ENCODE data around the gene NUP214.
"Not testable (repeated sequence)": the region's sequence is repeated elsewhere in the genome, so short reads cannot be mapped to it uniquely, and the experiment has no call there.

NUP214 gene

DNA sequence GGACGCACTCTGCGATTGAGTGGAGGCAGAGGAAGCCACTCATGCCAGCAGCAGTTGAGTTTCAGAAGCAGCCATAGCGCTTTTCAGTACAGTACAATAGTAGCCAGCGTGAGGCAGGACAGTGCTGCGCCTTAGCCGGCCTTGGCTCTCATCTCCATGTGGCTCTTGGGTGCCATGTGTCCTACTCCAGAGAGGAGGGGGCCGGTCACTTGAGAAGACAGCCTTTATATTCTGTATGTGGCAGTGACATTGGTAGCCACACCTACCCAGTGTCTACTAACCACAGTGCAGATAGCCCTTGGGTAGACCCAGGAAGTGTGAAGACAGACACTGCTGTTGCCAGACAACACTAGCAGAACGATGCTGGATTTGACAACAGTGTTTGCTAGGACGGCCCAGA, 108.6 kb downstream of the NUP214 start:
- no peak for DNase-seq (ENCODE audit: low spot score)

DNA sequence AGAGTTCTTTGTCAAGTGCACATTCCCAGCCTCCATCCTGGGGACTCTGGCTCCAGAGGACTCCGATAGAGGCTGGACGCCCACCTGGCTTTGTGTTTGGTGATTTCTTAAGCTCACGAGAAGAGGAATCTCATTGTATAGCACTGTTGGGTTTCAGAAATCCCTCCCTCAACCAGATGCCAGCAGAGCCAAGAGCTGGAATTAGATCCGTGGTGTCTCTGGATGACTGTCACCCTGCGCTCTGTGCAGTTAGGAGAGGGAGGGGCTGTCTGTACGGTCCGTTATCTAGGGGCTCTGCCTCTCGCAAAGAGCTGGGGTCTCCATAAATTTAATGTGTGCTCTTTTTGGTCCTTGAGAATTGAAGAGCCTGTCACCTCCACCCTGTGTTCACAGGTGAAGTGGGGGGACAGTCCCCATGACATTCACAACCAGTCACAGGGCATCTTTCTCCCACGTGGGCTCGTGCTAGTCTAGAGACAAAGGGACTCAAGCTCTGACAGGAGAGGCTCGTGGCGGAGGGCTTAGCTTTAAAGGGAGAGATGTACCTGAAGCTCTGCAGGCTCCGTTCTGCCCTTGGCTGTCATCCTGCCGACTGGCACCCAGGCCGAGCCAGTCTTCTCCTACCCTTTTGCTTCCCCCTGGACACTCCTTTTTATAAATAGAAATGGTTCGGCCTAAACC, 109.6 kb downstream of the NUP214 start:
- no peak for DNase-seq (ENCODE audit: low spot score)

DNA sequence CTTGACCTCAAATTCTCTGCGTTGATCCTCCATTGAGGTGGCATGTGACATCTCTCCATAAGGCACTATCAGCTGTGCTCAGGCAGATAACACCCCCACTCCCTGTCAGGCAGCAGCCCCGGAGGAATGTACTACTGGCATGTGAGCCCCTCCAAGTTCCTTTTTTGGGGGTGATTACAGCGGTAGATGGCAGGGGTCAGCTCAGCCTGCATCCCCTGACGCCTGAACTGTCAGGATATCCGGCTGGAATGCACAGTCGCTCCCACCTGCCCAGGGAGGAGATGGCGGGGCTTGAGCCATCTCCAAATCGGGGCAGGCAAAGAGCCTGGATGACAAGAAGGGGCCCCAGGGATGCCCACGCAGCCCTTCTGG, 110.1 kb downstream of the NUP214 start:
- no peak for DNase-seq (ENCODE audit: low spot score)

DNA sequence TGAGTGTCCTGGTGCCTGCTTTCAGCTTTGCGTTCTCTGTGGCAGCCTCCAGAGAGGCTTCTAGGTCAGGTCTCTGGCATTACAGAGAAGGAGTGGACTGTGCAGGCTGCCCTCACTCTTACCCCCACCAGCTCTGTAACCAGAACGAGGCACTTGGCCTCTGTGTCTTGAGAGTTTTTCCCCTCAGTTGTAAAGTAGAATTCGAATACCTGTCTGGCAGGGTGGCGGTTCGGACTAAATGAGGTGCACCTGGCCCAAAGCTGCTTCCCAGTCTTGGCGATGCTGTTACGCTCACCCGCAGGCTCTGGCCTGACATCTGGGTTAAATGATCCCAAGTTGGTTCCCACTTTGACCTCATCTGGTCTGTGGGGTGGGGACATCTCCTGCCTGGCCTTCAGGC, 110.8 kb downstream of the NUP214 start:
- no peak for DNase-seq (ENCODE audit: low spot score)

DNA sequence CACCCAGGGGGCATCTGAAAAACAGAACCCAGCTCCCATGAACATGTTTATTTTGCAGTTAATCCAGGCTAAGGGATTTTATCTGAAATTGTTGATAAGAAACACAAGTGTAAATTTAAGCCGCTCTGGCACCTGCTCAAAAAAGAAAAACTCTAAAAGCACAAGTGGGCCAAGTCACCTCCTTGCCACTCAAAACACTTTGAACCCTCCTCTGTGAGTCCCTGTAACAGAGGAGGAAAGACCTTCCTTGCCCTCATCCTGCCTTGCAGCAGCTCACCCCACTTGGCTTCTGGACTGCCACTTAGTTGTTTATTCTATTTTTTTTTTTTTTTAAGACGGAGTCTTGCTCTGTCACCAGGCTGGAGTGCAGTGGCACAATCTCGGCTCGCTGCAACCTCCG, 111.4 kb downstream of the NUP214 start:
- DNase-seq (ENCODE audit: low spot score): no peak

DNA sequence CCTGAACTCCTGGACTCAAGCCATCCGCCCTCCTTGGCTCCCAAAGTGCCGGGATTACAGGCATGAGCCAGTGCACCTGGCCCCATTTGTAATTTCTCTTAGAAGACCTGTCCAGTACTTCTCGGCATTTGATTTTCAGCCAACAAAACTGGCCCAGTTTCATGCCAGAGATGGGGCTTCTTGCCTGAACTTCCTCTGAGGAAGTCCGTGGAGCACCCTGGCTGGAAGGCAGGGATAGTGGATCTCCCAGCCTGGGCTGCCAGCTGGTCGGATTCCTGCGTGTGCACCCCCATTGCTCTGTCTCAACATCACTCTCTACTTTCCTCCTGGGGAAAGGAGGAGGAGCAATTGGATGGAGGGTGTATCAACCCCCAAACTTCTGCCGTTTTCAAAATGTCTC, 111.9 kb downstream of the NUP214 start:
- DNase-seq (ENCODE audit: low spot score): no peak

DNA sequence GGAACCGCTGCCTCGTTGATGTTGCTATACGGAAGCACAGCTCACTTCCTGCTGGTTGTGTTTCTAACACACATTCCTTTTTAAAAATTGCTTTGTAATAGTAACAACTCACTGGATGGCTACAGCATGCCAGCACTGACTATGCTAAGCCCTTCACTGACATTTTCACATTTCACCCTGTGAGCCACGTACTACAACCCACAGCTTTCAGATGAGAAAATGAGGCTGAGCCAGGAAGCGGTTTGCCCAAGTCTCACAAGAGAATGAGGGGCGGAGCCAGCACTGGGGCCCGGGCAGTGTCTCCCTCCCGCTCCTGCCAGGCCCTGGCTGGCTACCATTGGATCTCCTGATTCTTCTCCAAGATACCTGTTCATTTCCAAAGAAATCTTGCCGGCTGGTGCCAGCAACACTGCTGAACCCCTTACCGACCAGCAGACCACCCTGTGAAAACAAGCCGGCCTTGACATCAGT, 112.6 kb downstream of the NUP214 start:
- peak; percentile 85 for DNase-seq (ENCODE audit: low spot score)

DNA sequence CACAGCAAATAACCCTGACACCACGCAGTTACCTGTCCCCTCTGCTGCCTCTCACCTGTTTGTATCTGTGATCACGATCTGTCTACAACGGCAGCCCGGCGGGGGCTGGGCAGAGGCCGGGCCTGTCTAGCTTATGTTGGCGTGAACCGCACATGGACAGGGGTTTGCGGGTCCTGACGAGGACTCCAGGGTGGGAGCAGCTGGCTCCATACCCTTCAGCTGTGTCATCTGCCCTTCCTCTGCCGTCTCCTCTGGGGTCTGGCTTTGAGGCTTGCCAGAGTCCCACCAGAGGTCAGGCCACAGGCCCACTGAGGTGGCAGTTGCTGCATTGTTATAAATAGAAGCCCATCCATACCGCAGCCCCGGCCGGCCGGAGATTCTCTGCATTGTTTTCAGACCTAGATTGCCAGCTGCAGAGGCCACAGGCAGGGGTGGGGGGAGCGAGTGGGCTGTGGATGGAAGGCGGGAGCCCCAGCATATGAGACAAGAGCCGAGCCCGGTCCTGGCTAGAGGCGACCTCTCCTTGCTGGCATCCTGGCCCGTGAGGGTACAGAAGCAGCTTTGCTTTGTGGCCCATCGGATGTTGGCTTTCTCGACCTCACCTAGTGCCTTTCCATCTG, 113.1 kb downstream of the NUP214 start:
- DNase-seq (ENCODE audit: low spot score): no peak

DNA sequence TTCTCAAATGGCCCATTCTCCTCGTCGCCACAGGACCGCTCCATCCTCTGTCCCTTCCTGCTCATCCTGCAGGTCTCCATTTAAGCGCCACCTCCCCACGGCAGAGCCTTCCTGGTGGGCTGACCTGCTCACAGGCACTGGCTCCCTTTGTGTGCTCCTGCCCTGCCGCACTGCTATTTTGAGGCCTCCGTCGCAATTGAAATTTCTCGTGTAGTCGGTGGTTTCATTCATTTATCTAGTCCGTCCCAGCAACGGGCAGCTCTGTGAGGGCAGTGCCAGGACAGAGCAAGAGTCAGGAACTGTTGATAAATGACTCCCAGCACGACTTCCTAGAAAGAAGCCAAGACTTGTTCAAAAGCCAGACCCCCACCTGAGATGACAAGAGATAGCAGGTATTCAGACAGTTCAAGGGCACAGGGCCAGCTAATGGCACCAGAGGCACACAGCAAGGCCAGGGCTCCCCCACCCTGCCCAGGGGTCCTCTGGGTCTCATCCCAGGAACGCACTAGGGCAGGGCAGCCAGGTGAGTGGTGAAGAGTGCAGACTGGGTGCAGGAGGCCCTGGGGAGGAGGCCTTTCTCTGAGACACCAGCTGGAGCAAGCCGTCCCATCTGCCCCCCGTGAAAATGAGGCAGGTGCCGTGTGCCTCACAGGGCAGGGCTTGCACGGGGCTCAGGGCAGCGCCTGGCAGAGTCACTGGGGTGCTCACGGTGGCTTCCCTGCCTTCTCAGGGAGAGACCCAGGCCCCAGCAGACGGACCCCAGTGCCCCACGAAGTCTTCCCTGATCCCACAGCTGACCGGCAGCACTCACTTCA, 114.0 kb downstream of the NUP214 start:
- DNase-seq (ENCODE audit: low spot score): no peak

DNA sequence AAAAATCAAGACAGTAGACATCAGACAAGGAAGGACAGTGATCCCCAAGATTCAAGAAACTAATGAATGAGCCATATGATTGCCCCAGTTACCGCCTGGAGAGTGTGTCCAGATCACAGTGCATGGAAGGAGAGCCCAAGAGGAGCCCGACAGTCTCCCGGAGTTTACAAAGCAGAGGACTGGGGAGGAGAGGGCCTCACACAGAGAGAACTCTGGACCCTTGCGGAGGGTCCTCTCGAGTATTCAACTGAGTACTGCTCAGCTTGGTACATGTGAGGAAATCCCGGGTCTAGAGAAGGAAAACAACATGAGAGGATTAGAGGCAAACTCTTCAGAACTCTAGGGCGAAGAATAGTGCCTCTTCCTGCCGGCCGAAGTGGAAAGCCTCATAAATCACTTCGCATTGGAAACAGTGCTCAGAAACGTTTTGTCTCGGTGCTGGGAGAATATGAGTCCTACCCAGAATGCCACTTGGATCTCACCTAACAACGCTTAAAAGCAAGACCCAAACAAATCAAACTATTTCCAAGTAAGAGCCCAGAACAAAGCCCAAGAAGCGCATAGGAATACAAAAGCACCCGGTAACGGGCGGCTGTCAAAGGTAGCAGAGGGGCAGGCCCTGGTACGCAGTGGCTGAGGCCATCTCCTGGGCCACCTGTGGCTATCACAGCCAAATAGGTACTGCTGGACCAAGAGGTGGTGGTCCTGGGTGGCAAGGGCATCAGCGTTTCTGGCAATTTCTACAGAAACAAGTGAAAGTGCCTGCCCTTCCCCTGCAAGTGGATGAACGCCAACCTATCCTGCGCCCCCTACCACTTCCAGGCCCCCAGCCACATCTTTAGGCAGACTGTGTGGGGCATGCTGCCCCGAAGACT, 114.9 kb downstream of the NUP214 start:
- no peak for DNase-seq (ENCODE audit: low spot score)

DNA sequence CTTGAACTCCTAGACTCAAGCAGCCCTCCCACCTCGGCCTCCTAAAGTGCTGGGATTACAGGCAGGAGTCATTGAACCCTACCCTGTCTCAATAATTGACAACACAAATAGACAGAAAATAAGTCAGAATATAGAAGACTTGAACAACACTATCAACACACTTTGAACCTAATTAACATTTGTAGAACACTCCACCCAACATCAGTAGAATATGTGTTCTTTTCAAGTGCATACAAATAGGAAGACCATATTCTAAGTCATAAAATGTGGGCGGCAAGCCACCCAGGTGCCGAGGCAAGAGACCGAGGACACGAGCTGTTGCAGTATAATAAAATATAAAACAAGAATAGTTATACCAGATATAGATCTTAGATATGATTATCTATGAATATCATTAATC, 118.9 kb downstream of the NUP214 start:
- DNase-seq (ENCODE audit: low spot score): not testable (repeated sequence)

DNA sequence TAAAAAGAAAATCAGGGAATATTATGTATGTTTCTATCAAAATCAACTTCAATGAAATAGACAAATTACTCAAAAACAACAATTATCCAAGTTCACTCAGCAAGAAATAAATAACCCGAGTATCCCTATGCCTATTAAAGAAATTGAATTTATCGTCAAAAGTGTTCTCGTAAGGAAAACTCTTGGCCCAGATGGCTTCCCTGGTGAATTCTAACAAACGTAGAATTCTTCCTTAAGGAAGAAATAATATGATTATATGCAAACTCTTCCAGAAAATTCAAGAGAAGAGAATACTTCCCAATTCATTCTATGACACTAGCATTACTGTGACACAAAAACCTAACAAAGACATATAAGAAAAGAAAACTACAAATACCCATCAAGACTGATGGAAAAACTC, 121.2 kb downstream of the NUP214 start:
- DNase-seq (ENCODE audit: low spot score): no peak

DNA sequence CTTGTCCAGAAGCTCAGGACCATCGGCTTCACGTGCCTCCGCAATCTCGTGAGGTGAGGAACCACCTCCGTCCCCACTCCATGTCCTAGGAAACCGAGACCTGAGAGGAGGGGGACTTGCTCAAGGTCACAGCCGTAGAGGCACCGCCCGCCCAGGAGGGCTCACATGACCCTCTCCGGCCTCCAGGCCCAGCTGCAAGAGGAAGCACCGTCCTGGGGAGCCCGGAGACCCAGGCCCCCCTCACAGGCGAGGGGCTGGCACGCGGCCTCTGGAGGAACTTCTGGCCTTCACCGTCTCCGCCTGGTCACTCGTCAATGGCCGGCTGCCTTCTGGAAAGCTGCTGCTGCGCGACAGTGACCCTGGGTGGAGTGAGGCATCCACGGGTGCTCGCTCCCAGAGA, 126.7 kb downstream of the NUP214 start:
- DNase-seq (ENCODE audit: low spot score): no peak

DNA sequence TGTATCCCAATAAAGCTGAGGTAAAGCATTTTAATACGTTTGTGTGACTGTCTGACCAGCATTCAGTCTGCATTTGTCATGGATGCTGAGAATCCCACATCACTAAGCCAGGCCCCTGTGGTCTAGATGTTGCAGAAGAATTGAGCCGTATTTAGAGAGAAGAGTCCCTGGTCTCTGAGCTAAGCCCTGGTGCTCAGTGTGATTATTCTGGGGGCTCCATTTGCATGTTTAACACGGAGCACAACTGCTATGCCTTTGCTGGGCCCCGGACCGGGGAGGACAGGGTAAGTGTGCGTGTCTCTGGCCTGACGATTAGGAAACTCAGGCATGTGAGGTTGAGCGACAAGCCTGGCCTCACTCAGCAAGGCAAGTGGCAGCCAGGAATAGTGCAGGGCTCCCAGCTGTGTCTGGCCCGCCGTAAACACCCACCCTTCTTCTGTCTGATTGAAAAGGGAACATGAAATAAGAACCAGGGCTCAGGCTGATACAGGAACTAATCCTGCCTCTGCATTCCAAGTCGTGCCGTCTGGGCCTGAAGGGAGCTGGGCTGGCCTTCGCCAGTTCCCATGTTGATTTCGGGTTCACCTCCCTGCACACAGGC, 128.6 kb downstream of the NUP214 start:
- DNase-seq (ENCODE audit: low spot score): peak; percentile 55

DNA sequence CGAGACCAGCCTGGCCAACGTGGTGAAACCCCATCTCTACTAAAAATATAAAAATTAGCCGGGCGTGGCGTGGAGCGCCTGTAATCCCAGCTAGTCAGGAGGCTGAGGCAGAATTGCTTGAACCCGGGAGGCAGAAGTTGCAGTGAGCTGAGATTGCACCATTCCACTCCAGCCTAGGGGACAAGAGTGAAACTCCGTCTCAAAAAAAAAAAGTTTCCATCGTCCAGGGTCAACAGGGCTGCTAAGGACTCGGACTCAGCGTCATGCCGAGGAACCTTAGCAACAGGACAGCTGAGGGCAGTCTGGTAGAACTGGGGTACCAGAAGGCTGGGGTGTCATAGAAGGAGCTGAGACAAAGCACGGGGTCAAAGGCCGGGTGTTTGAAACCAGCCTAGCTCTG, 129.2 kb downstream of the NUP214 start:
- no peak for DNase-seq (ENCODE audit: low spot score)

DNA sequence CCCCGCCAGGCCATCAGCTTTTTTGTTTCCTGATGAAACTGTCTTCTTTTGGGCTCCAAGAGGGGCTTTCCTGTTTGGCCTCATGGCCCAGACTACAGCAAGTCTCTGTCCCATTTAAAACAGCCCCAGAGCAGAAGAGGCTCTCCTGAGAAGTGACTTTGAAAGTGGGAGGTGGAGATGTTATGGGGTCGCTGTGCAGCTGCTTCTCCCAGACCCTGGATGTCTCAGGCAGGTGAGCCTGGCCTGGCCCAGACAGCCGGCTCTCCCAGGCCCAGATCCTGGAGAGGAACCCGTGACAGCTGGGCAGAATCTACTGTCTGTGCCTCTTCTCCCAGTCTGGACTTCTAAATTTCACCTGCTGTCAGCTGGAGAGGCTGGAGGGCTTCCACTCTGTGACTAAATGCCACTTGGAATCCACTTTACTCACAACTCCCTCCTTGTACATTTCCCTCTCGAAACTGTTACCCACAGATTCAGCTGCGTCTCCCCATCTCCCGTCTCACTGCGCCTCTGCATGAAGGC, 130.4 kb downstream of the NUP214 start:
- DNase-seq (ENCODE audit: low spot score): no peak

DNA sequence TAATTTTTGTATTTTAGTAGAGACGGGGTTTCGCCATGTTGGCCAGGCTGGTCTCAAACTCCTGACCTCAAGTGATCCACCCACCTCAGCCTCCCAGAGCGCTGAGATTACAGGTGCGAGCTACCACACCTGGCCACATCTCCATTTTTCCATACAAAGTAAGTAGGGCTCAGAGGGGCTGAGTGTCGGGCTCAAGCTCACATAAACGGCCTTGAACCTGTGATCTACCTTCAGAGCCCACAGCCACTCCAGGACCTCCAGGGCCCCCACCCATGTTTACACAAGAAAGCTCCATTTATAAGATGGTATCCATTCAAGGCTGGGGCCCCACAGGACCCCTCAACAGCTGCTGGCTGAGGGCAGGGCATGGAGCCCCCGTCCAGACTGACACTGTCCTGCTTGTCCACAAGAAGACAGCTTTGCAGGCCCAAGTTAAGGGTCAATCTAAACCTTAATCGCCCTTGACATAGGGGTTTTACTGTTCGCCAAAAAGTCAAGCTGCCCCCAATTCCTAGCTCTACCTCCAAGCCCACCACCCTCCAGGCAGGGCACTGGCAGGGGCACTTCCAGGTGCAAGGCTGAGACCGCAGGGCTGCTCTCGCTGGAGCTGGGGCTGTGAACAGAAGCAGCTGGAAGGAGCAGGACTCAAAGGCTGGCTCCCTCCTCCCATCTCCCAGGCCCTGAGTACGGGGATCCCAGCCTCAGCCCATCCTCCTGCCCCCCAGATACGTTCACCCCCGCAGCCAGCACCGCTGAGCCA, 132.1 kb downstream of the NUP214 start:
- DNase-seq (ENCODE audit: low spot score): no peak

DNA sequence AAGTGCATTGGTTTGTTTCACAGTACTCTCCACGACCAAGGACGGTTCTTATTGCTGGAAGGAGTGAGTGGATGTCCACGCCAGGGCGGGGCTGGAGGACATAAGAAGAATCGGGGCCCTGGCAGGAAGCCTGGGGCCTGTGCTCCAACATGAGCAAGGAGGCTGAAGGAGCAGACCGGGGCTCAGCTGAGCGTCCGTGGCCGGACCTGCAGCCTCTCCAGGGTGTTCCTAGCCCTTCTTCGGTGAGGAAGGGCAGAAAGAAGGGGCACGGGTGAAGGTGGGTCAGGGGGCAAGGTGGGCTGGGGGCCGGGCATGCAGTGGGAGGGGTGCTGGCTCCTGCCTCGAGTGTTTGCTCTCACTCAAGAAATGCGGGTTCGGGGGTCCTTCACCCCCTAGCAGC, 132.8 kb downstream of the NUP214 start:
- DNase-seq (ENCODE audit: low spot score): no peak

DNA sequence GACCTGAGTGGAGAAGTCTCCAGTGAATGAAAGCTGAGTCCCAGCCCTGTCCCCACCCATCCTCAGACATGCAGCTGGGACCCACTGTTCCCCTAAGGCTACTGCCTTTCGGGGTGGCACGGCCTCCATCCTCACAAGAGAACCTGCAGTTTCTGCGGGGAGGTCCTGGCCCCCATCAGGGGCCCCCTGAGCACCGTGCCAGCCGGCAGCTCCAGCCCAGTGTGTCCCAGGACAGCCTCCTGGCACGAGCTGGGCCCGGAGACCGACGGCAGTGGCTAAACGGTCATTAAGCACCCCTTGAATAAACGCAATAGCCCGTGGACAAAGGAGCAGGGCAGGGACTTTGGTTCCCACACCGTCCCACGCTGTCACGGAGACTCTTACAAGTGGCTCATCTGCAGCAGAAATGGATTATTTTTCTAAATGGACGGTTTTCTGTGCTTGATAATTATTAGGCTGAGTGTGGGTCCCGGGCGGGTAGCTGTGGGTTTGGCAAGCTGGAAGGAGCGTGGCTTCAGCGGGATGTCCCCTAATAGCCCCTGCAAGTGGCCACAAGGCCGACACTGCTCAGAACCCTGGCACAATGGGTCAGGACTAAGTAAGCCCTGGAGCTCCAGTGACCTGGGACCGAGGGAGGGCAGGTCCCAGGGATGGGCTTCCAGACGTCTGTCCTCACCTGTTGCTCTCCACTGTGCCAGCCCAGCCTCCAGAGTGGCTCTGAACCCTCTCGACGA, 133.5 kb downstream of the NUP214 start:
- DNase-seq (ENCODE audit: low spot score): no peak

DNA sequence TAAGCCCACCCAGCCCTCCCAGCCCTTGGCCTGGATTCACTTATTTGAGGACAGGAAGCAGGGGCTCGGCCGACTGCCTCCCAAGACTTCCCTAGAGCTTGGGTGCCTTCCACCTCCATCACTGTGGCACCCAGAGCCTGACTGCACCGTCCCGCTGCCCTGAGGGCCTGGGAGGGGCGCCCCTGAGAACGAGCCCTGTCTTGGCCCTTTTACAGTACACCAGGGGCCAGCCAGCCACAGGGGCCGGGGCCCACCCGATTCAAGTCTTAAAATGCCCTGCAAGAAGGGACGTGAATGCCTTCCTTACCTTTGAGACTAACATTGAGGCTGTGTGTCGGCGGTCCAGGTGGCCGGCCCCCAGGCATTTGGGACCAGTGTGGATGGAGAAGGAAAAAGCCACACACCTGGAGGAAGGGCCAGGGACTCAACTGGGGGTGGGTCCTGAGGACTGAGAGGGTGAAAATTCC, 134.1 kb downstream of the NUP214 start:
- no peak for DNase-seq (ENCODE audit: low spot score)
